Spleen (tissue), 11 donors: Measurements from ENCODE around the gene ZBTB7A. TPM values are rescaled to one million over a fixed set of nuclear protein-coding genes. Genes with fewer than 3 reads are reported as not detected.

Source experiments
- DNase-seq: peaks from one replicate; pipeline ENCODE4 v3.0.0-alpha.2; 2020
- H3K27ac ChIP-seq, 8 donors: fragments of 200-600 bp; sonication (generic) in 7 of 8; 1 replicate in 4 of 8; 2 replicates in 4 of 8; pipeline versions ENCODE4 v1.5.0 to v1.8.0; 2016 to 2021; ENCODE audit warnings: inconsistent platforms in 4 of 8, mild to moderate bottlenecking in 4 of 8, moderate library complexity in 1 of 8
- H3K27me3 ChIP-seq, 7 donors: fragments of 200-600 bp; sonication (generic) in 6 of 7; replicated peaks in 1 of 7; 1 replicate in 4 of 7; 2 replicates in 3 of 7; pipeline versions ENCODE4 v1.5.0 to v1.8.0; 2016 to 2021; ENCODE audit warnings: inconsistent platforms in 3 of 7, mild to moderate bottlenecking in 1 of 7
- H3K36me3 ChIP-seq, 6 donors: fragments of 200-600 bp; sonication (generic) in 5 of 6; 1 replicate in 4 of 6; 2 replicates in 2 of 6; pipeline versions ENCODE4 v1.5.0 to v1.8.0; 2016 to 2021; ENCODE audit warnings: inconsistent platforms in 2 of 6
- H3K4me1 ChIP-seq, 6 donors: fragments of 200-600 bp; sonication (generic) in 5 of 6; 1 replicate in 3 of 6; 2 replicates in 3 of 6; pipeline versions ENCODE4 v1.5.0 to v1.8.0; 2016 to 2021; ENCODE audit warnings: inconsistent platforms in 3 of 6
- H3K4me3 ChIP-seq, 8 donors: fragments of 200-600 bp; sonication (generic) in 7 of 8; 1 replicate in 4 of 8; 2 replicates in 4 of 8; pipeline versions ENCODE4 v1.5.0 to v1.8.0; 2016 to 2021; ENCODE audit warnings: inconsistent platforms in 4 of 8, mild to moderate bottlenecking in 4 of 8, moderate library complexity in 2 of 8
- H3K9me3 ChIP-seq, 8 donors: fragments of 200-600 bp; sonication (generic) in 7 of 8; 1 replicate in 4 of 8; 2 replicates in 4 of 8; pipeline versions ENCODE4 v1.5.0 to v1.8.0; 2016 to 2021; ENCODE audit warnings: inconsistent platforms in 4 of 8
- POLR2A ChIP-seq, 3 donors: fragments of 450-650 bp; IDR thresholded peaks; one replicate each; pipeline ENCODE4 v1.5.1; 2017; ENCODE audit warnings: antibody characterized with exemption in 3 of 3, mild to moderate bottlenecking in 1 of 3
- POLR2AphosphoS5 ChIP-seq, 3 donors: sonication (generic); formaldehyde crosslinking; IDR thresholded peaks; one replicate each; pipeline ENCODE4 v1.5.1; 2017; ENCODE audit warnings: antibody characterized with exemption in 3 of 3
- WGBS, 5 donors: extraction: QIAGEN DNeasy Blood & Tissue Kit in 3 of 5; methylation state at CpG; one replicate each; pipeline versions ENCODE4 v1.1.5 to v1.1.7; 2013 to 2018; 5-methylcytosine and 5-hydroxymethylcytosine counted together
- intact Hi-C: fragments of 100-400 bp; cut with DNase I; formaldehyde crosslinking; loops from one replicate; pipeline ENCODE4 v1.15.0; 2023; ENCODE audit warnings: low total_unique reads
- polyA plus RNA-seq, 3 donors: library from polyadenylated mRNA; stranded (reverse); fragments of 200-250 nt; gene quantifications; one replicate each; pipeline ENCODE4 v1.2.1, GENCODE V29; 2013
- total RNA-seq, 7 donors: library from RNA; depleted of rRNA in 3 of 7; stranded (reverse); fragments of >200 nt in 3 of 7; fragmentation: NEBNext Ultra II Directional in 4 of 7; extraction: Animal tissue kit (Norgen Biotek cat#: 25700) in 4 of 7; gene quantifications; one replicate each; pipeline versions ENCODE4 v1.1.0 to v1.2.1, GENCODE V29; 2016 to 2021
- TF ChIP-seq, protein P1 (sequence below), 11 experiments: fragments of 200-600 bp in 7 of 11; fragments of 450-650 bp in 4 of 11; sonication (generic) in 4 of 11; IDR thresholded peaks in 8 of 11; conservative IDR thresholded peaks in 3 of 11; 1 replicate in 7 of 11; 2 replicates in 4 of 11; pipeline versions ENCODE4 v1.4.0 to v1.8.0; 2016 to 2021; ENCODE audit warnings: antibody characterized with exemption in 11 of 11, inconsistent platforms in 4 of 11, mild to moderate bottlenecking in 1 of 11
- donor health status: healthy with polysubstance abuse.
- donor health status: DM: no; HTN: no; CAD: no; lungs with moderate emphysema.
- donor health status: DM: no; HTN: no; CAD: no.
- donor health status: Bipolar disorder and iron deficiency.
- donor health status: healthy.
- donor health status: DM: no; HTN: no; CAD: no.
- donor health status: DM: yes; HTN: yes; CAD: no.

Gene ZBTB7A
- total and polyA plus RNA-seq, 10 donors = 4.0 to 68.1 (median 50.8) TPM

DNA sequence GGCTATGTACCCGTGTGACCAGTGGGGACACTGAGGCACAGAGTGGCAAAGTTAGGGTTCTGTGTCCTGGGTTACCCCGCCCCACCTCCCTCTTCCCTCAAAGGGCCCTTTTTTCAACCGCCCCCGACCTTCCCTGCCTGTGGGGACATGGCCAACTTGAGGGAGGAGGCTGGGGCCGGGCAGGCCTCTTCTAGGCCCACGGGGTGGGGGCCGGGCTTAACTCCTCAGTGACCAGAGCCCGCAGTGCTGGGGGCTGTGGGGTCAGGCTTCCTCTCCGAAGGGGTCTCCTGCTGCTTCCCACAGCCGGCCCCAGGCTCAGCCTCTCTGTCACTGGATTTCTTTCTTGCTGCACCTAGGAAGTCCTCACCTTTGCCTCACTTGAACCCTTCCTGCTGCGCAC, 35.3 kb downstream of the ZBTB7A start:
- DNase-seq = no peak
- TF ChIP-seq, protein P1, sequence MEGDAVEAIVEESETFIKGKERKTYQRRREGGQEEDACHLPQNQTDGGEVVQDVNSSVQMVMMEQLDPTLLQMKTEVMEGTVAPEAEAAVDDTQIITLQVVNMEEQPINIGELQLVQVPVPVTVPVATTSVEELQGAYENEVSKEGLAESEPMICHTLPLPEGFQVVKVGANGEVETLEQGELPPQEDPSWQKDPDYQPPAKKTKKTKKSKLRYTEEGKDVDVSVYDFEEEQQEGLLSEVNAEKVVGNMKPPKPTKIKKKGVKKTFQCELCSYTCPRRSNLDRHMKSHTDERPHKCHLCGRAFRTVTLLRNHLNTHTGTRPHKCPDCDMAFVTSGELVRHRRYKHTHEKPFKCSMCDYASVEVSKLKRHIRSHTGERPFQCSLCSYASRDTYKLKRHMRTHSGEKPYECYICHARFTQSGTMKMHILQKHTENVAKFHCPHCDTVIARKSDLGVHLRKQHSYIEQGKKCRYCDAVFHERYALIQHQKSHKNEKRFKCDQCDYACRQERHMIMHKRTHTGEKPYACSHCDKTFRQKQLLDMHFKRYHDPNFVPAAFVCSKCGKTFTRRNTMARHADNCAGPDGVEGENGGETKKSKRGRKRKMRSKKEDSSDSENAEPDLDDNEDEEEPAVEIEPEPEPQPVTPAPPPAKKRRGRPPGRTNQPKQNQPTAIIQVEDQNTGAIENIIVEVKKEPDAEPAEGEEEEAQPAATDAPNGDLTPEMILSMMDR (IDR thresholded peaks at IDR 0.05 in 8 of 11, conservative IDR thresholded peaks at IDR 0.05 in 3 of 11) = no peak
- TF ChIP-seq POLR2AphosphoS5 (IDR thresholded peaks at IDR 0.05) = peak in 1 of 3 donors; percentile 4

DNA sequence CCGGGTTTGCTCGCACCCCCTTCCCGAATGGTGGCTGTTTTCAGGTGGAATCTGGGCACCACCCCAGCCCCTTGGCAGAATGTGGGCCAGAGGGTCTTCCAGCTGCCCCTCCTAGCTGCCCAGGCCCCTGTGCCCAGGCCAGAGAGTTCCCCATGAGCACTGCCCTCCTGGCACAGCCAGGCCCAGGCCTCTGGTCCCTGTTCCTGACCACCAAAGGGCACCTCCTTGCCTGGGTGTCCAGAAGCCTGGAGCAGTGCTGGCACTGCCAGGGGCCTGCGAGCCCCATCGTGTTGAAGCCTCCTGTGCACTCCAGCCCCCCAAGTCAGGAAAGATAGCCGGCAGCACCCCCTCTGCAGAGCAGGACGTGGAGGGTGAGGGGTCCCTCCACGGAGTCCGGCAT, 35.7 kb downstream of the ZBTB7A start:
- intact Hi-C loops = no loop called here
- WGBS, 5 donors = 77 to 90% (median 85%) methylated on average over 3 to 9 of the region's 9 CpGs
- no peak for DNase-seq
- TF ChIP-seq, protein P1 (IDR thresholded peaks at IDR 0.05 in 8 of 11, conservative IDR thresholded peaks at IDR 0.05 in 3 of 11) = no peak
- TF ChIP-seq POLR2A (IDR thresholded peaks at IDR 0.05) (no peak), POLR2AphosphoS5 (IDR thresholded peaks at IDR 0.05) (peak in 1 of 3 donors; percentile 24)
- Histone ChIP-seq H3K27ac (no peak overlapping the region), H3K9me3 (no peaks in the 10 kb centered on the region), H3K4me3 (no peak overlapping the region), H3K27me3 (no peaks in the 10 kb centered on the region), H3K36me3 (peaks cover 0 to 97% (median 60%) of the 10 kb centered on the region in 6 donors), H3K4me1 (peaks cover 0 to 4% (median 0%) of the 10 kb centered on the region in 6 donors)

More for the DNA sequence above, 35.3 kb downstream of the ZBTB7A start:
- no peaks in the 10 kb centered on the region for H3K9me3 ChIP-seq
- H3K4me3 ChIP-seq = no peak overlapping the region
- WGBS, 5 donors = 81 to 91% (median 90%) methylated on average over 10 to 11 of the region's 11 CpGs
- H3K27ac ChIP-seq = no peak overlapping the region
- intact Hi-C loops = no loop called here
- H3K36me3 ChIP-seq = peaks cover 0 to 95% (median 60%) of the 10 kb centered on the region in 6 donors
- peaks cover 0 to 4% (median 0%) of the 10 kb centered on the region in 6 donors for H3K4me1 ChIP-seq
- H3K27me3 ChIP-seq = no peaks in the 10 kb centered on the region

DNA sequence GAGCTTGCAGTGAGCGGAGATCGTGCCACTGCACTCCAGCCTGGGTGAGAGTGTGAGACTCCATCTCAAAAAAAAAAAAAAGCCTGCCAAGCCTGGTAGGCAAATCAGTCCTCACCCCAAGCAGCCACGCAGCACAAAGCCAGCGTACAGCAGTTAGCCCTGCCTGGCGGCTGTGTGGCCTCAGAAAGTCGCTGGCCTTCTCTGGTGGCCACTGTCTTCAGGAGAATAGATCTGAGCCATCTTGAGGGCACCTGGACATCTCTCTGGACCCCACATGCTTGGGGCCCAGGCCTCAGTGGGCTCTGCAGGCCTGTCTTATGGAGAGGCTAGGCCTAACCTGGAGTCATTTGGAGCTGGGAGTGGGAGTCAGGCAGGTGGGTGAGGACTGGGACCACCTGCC, 36.1 kb downstream of the ZBTB7A start:
- intact Hi-C loops = no loop called here
- TF ChIP-seq, protein P1 (IDR thresholded peaks at IDR 0.05 in 8 of 11, conservative IDR thresholded peaks at IDR 0.05 in 3 of 11) = no peak
- TF ChIP-seq POLR2AphosphoS5 (IDR thresholded peaks at IDR 0.05) (no peak), POLR2A (IDR thresholded peaks at IDR 0.05) (no peak)
- Histone ChIP-seq H3K4me1 (peaks cover 0 to 4% (median 0%) of the 10 kb centered on the region in 6 donors), H3K27ac (no peak overlapping the region), H3K4me3 (no peak overlapping the region), H3K9me3 (no peaks in the 10 kb centered on the region), H3K36me3 (peaks cover 0 to 100% (median 61%) of the 10 kb centered on the region in 6 donors), H3K27me3 (no peaks in the 10 kb centered on the region)
- no peak for DNase-seq
- WGBS, 5 donors = 95 to 99% (median 95%) methylated on average over 6 of the region's 6 CpGs

DNA sequence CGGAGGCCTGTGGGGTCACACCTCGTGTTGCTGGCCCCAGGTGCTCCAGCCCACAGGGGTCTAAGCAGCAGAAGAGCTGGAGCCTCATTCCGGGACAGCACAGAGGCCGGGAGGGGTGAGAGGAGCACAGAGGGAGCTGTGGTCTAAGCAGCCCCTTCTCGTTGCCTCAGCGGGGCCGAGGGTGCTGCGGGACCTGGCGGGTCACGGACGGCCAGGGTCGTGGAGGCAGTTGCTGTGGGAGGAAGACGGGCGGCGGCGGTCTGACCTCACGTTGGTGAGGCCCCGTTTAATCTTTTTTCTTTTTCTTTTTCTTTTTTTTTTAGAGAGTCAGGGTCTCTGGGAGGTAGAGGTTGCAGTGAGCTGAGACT, 37.5 kb downstream of the ZBTB7A start:
- H3K4me1 ChIP-seq = peaks cover 0 to 3% (median 0%) of the 10 kb centered on the region in 6 donors
- no peaks in the 10 kb centered on the region for H3K27me3 ChIP-seq
- no peak overlapping the region for H3K4me3 ChIP-seq
- H3K27ac ChIP-seq = no peak overlapping the region
- WGBS, 5 donors = 90 to 97% (median 94%) methylated on average over 18 of the region's 18 CpGs
- TF ChIP-seq POLR2AphosphoS5 (IDR thresholded peaks at IDR 0.05) (peak in 2 of 3 donors; percentile 32 to 64), POLR2A (IDR thresholded peaks at IDR 0.05) (no peak)
- TF ChIP-seq, protein P1 (IDR thresholded peaks at IDR 0.05 in 8 of 11, conservative IDR thresholded peaks at IDR 0.05 in 3 of 11) = no peak
- H3K9me3 ChIP-seq = no peaks in the 10 kb centered on the region
- DNase-seq = no peak
- H3K36me3 ChIP-seq = peaks cover 0 to 100% (median 61%) of the 10 kb centered on the region in 6 donors
- intact Hi-C loops = no loop called here
